SH-SY5Y (cell line): ENCODE results near the gene LTK.

Experiments used
- GATA2 ChIP-seq: IDR thresholded peaks from 2 replicates; pipeline ENCODE4 v1.6.1; 2011; ENCODE audit warnings: mild to moderate bottlenecking, low read depth, low read length
- GATA3 ChIP-seq: IDR thresholded peaks from 2 replicates; pipeline ENCODE4 v1.6.1; 2011; ENCODE audit warnings: low read depth, mild to moderate bottlenecking, low read length, moderate library complexity

DNA sequence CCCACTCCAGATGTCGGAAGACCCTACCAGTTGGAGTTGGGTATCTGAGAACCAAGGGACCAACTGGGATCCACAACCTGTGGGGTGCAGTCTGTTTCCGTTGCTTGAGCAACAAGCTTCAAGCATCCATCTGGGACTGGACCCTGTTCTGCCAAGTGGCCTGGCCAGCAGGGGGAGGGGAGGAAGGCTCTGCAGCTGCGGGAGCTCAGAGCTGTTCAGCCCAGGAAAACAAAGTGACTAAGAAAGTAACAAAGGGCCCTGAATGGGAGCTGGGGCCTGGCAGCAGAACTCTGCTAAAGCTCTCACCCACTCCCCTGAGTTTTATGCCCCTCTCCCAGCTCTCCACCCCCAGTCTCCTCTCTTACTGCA, 48.1 kb upstream of the LTK start:
- TF ChIP-seq GATA2, result no peak
- no peak for TF ChIP-seq GATA3
